Gastrocnemius medialis (tissue), 4 donors: Measurements from ENCODE around the gene HIP1. TPM values are rescaled to one million over a fixed set of nuclear protein-coding genes. Genes with fewer than 3 reads are reported as not detected.
"Not testable (repeated sequence)": the region's sequence is repeated elsewhere in the genome, so short reads cannot be mapped to it uniquely, and the experiment has no call there.

Source experiments
- ATAC-seq, 2 donors: fragments of 150-250 bp; one replicate each; pipeline ENCODE4 v1.9.1; 2016
- DNase-seq, 2 donors: peaks; one replicate each; pipeline ENCODE4 v3.0.0-alpha.2; 2019
- H3K27ac ChIP-seq, 4 donors: fragments of 200-600 bp; sonication (generic); 1 replicate in 1 of 4; 2 replicates in 3 of 4; pipeline ENCODE4 v1.5.1; 2016 to 2018; ENCODE audit warnings: mild to moderate bottlenecking in 2 of 4, moderate library complexity in 1 of 4
- H3K27me3 ChIP-seq, 3 donors: fragments of 200-600 bp; sonication (generic) in 2 of 3; 1 replicate in 1 of 3; 2 replicates in 2 of 3; pipeline versions ENCODE4 v1.5.1 to v1.6.0; 2016 to 2019; ENCODE audit warnings: mild to moderate bottlenecking in 1 of 3, moderate library complexity in 1 of 3
- H3K36me3 ChIP-seq, 2 donors: fragments of 200-600 bp; sonication (generic) in 1 of 2; one replicate each; pipeline ENCODE4 v1.5.1; 2017 to 2018
- H3K4me1 ChIP-seq, 2 donors: fragments of 200-600 bp; sonication (generic) in 1 of 2; one replicate each; pipeline ENCODE4 v1.5.1; 2016 to 2017; ENCODE audit warnings: mild to moderate bottlenecking in 2 of 2
- H3K4me3 ChIP-seq, 4 donors: fragments of 200-600 bp; sonication (generic) in 3 of 4; 1 replicate in 1 of 4; 2 replicates in 3 of 4; pipeline ENCODE4 v1.5.1; 2016 to 2019; ENCODE audit warnings: mild to moderate bottlenecking in 2 of 4
- H3K9me3 ChIP-seq, 3 donors: fragments of 200-600 bp; sonication (generic) in 2 of 3; 1 replicate in 1 of 3; 2 replicates in 2 of 3; pipeline ENCODE4 v1.5.1; 2016 to 2019
- CTCF ChIP-seq, 5 experiments: fragments of 450-650 bp in 3 of 5; fragments of 200-600 bp in 2 of 5; sonication (generic) in 2 of 5; IDR thresholded peaks in 4 of 5; conservative IDR thresholded peaks in 1 of 5; 1 replicate in 4 of 5; 2 replicates in 1 of 5; pipeline ENCODE4 v1.5.1; 2016 to 2019; ENCODE audit warnings: antibody characterized with exemption in 5 of 5, mild to moderate bottlenecking in 3 of 5, moderate library complexity in 3 of 5
- POLR2A ChIP-seq, 2 donors: fragments of 450-650 bp; IDR thresholded peaks; one replicate each; pipeline ENCODE4 v1.6.1; 2017; ENCODE audit warnings: antibody characterized with exemption in 2 of 2, mild to moderate bottlenecking in 2 of 2, moderate library complexity in 2 of 2
- in situ Hi-C, 4 donors: fragments of 200-750 bp; cut with MboI; loops; one replicate each; pipeline versions ENCODE4 v1.15.0 to v1.8.0; 2017; ENCODE audit warnings: low sequenced_read_pairs in 4 of 4
- intact Hi-C: fragments of 100-400 bp; cut with DNase I; formaldehyde crosslinking; loops from one replicate; pipeline ENCODE4 v1.15.1; 2023; ENCODE audit warnings: low total_unique reads
- total RNA-seq, 4 donors: library from RNA; depleted of rRNA; stranded (reverse); fragments of >200 nt; gene quantifications; one replicate each; pipeline versions ENCODE4 v1.1.0 to v1.2.3, GENCODE V29; 2016

HIP1 gene
- total RNA-seq, 4 donors from 2014 or later: 5.8 to 11.1 (median 7.9) TPM

- intact Hi-C loops (no loop called here), in situ Hi-C loops (no loop called here)
- Histone ChIP-seq H3K4me1 (peaks cover 0 to 6% of the 10 kb centered on the region in 2 donors), H3K27ac (no peak overlapping the region), H3K36me3 (no peaks in the 10 kb centered on the region), H3K27me3 (no peaks in the 10 kb centered on the region), H3K4me3 (no peak overlapping the region), H3K9me3 (no peaks in the 10 kb centered on the region)
- DNase-seq (no peak), ATAC-seq (no peak)
- TF ChIP-seq CTCF (IDR thresholded peaks at IDR 0.05 in 4 of 5, conservative IDR thresholded peaks at IDR 0.05 in 1 of 5) (no peak), POLR2A (IDR thresholded peaks at IDR 0.05) (no peak)
These were observed 130.2 kb downstream of the HIP1 start for GRCh38 chr7:75608451-75609122.

DNA sequence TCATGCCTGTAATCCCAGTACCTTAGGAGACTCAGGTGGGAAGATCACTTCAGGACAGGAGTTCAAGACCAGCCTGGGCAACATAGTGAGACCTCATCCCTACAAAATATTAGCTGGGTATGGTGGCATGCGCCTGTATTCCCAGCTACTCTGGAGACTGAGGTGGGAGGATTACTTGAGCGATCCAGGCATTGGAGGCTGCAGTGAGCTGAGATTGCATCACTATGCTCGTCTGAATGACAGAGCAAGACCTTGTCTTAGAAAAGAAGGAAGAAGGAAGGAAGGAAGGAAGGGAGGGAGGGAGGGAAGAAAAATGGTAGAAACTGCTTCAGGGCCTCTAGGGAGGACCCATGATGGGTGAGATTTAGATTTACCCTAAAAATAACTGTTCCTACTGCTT is 134.3 kb downstream of the HIP1 start:
- H3K4me3 ChIP-seq: no peak overlapping the region
- DNase-seq: no peak
- intact Hi-C loops (no loop called here), in situ Hi-C loops (no loop called here)
- H3K9me3 ChIP-seq: no peaks in the 10 kb centered on the region
- H3K36me3 ChIP-seq: no peaks in the 10 kb centered on the region
- peaks cover 1 to 4% of the 10 kb centered on the region in 2 donors for H3K4me1 ChIP-seq
- TF ChIP-seq CTCF (IDR thresholded peaks at IDR 0.05 in 4 of 5, conservative IDR thresholded peaks at IDR 0.05 in 1 of 5) (no peak), POLR2A (IDR thresholded peaks at IDR 0.05) (no peak)
- no peaks in the 10 kb centered on the region for H3K27me3 ChIP-seq
- no peak for ATAC-seq
- no peak overlapping the region for H3K27ac ChIP-seq

DNA sequence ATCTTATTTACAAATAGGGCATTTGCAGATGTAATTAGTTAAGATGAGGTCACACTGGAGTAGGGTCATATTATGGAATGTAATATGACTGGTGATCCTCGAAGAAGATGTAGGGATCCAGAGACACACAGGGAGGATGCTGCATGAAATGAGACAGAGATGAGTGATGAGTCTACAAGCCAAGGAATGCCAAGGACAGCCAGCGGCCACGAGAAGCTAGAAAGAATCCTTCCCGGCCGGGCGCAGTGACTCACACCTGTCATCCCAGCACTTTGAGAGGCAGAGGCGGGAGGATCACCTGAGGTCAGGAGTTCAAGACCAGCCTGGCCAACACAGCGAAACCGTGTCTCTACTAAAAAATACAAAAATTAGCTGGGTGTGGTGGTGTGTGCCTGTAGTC is 135.9 kb downstream of the HIP1 start:
- intact Hi-C loops, H3K27me3 ChIP-seq, H3K27ac ChIP-seq, DNase-seq, H3K9me3 ChIP-seq, H3K36me3 ChIP-seq, in situ Hi-C loops, H3K4me3 ChIP-seq, ATAC-seq: not testable (repeated sequence)
- H3K4me1 ChIP-seq: peaks cover 9 to 11% of the 10 kb centered on the region in 2 donors

- TF ChIP-seq CTCF (IDR thresholded peaks at IDR 0.05 in 4 of 5, conservative IDR thresholded peaks at IDR 0.05 in 1 of 5) (no peak), POLR2A (IDR thresholded peaks at IDR 0.05) (no peak)
- intact Hi-C loops (no loop called here), in situ Hi-C loops (no loop called here)
- no peak for ATAC-seq
- Histone ChIP-seq H3K9me3 (no peaks in the 10 kb centered on the region), H3K36me3 (no peaks in the 10 kb centered on the region), H3K4me1 (peaks cover 9 to 11% of the 10 kb centered on the region in 2 donors), H3K4me3 (no peak overlapping the region), H3K27ac (no peak overlapping the region), H3K27me3 (no peaks in the 10 kb centered on the region)
- no peak for DNase-seq
These were observed 137.2 kb downstream of the HIP1 start for GRCh38 chr7:75601539-75601938.

- intact Hi-C loops, H3K9me3 ChIP-seq: not testable (repeated sequence)
These were observed 138.0 kb downstream of the HIP1 start for GRCh38 chr7:75600748-75601147.

More at GRCh38 chr7:75600748-75601147, 138.0 kb downstream of the HIP1 start:
- peaks cover 9 to 11% of the 10 kb centered on the region in 2 donors for H3K4me1 ChIP-seq
- DNase-seq, in situ Hi-C loops, H3K36me3 ChIP-seq, ATAC-seq, H3K4me3 ChIP-seq, H3K27me3 ChIP-seq, H3K27ac ChIP-seq: not testable (repeated sequence)
